HepG2 (cell line): Measurements from ENCODE around the gene TSSK3. TPM values are rescaled to one million over a fixed set of nuclear protein-coding genes. Genes with fewer than 3 reads are reported as not detected.

ENCODE experiments used
- ATF2 ChIP-seq: sonication (generic); formaldehyde crosslinking; IDR thresholded peaks from 2 replicates; pipeline ENCODE4 v1.4.0; 2020; ENCODE audit warnings: missing genetic modification reagents
- BRCA1 ChIP-seq: sonication (generic); formaldehyde crosslinking; IDR thresholded peaks from 2 replicates; pipeline ENCODE4 v1.4.0; 2020; ENCODE audit warnings: missing genetic modification reagents
- CBX5 ChIP-seq: sonication (generic); formaldehyde crosslinking; IDR thresholded peaks from 2 replicates; pipeline ENCODE4 v1.4.0; 2020; ENCODE audit warnings: missing genetic modification reagents, borderline replicate concordance
- CEBPG ChIP-seq: IDR thresholded peaks from 2 replicates; pipeline ENCODE4 v1.6.1; 2016
- ELF1 ChIP-seq: sonication (generic); formaldehyde crosslinking; IDR thresholded peaks from 2 replicates; pipeline ENCODE4 v1.4.0; 2020; ENCODE audit warnings: missing genetic modification reagents
- FOXJ3 ChIP-seq: sonication (generic); formaldehyde crosslinking; IDR thresholded peaks from 2 replicates; pipeline ENCODE4 v1.4.0; 2020; ENCODE audit warnings: missing genetic modification reagents, mild to moderate bottlenecking, borderline replicate concordance
- GATAD1 ChIP-seq: IDR thresholded peaks from 2 replicates; pipeline ENCODE4 v1.6.1; 2016; ENCODE audit warnings: missing genetic modification reagents, missing compliant biosample characterization
- KDM1A ChIP-seq: IDR thresholded peaks from 2 replicates; pipeline ENCODE4 v1.6.1; 2016; ENCODE audit warnings: missing compliant biosample characterization
- KDM2A ChIP-seq: sonication (generic); formaldehyde crosslinking; IDR thresholded peaks from 2 replicates; pipeline ENCODE4 v1.4.0; 2020; ENCODE audit warnings: low read depth, missing genetic modification reagents, borderline replicate concordance
- LRRFIP1 ChIP-seq: sonication (generic); formaldehyde crosslinking; conservative IDR thresholded peaks from 2 replicates; pipeline ENCODE4 v1.4.0; 2020; ENCODE audit warnings: missing genetic modification reagents
- PHF21A ChIP-seq: sonication (generic); formaldehyde crosslinking; IDR thresholded peaks from 2 replicates; pipeline ENCODE4 v1.5.0; 2020; ENCODE audit warnings: mild to moderate bottlenecking, missing genetic modification reagents
- RCOR2 ChIP-seq: IDR thresholded peaks from 2 replicates; pipeline ENCODE4 v1.6.1; 2016; ENCODE audit warnings: missing biosample characterization, missing genetic modification reagents
- RFX5 ChIP-seq: IDR thresholded peaks from 2 replicates; pipeline ENCODE4 v1.6.1; 2011; ENCODE audit warnings: low read depth, low read length, improper control_type of control experiment
- SALL1 ChIP-seq: sonication (generic); formaldehyde crosslinking; IDR thresholded peaks from 2 replicates; pipeline ENCODE4 v1.8.0; 2022; ENCODE audit warnings: mild to moderate bottlenecking, missing genetic modification reagents
- SP4 ChIP-seq: sonication (generic); formaldehyde crosslinking; IDR thresholded peaks from 2 replicates; pipeline ENCODE4 v1.8.1; 2023; ENCODE audit warnings: mild to moderate bottlenecking, missing genetic modification reagents
- SRY ChIP-seq: sonication (generic); formaldehyde crosslinking; IDR thresholded peaks from 2 replicates; pipeline ENCODE4 v1.8.0; 2022; ENCODE audit warnings: mild to moderate bottlenecking, missing genetic modification reagents
- TEAD3 ChIP-seq: optimal IDR thresholded peaks from 2 replicates; pipeline ENCODE3; 2016; ENCODE audit warnings: borderline replicate concordance
- ZBTB10 ChIP-seq: sonication (generic); formaldehyde crosslinking; IDR thresholded peaks from 2 replicates; pipeline ENCODE4 v1.4.0; 2020; ENCODE audit warnings: missing genetic modification reagents, borderline replicate concordance
- ZBTB38 ChIP-seq: sonication (generic); formaldehyde crosslinking; IDR thresholded peaks from 2 replicates; pipeline ENCODE4 v1.5.1; 2020; ENCODE audit warnings: mild to moderate bottlenecking, missing genetic modification reagents
- ZNF616 ChIP-seq: sonication (generic); formaldehyde crosslinking; IDR thresholded peaks from 2 replicates; pipeline ENCODE4 v1.5.0; 2020; ENCODE audit warnings: low read depth, mild to moderate bottlenecking, missing genetic modification reagents
- ZNF775 ChIP-seq: sonication (generic); formaldehyde crosslinking; IDR thresholded peaks from 2 replicates; pipeline ENCODE4 v1.4.0; 2020; ENCODE audit warnings: missing genetic modification reagents, mild to moderate bottlenecking, moderate library complexity, borderline replicate concordance
- ZNF781 ChIP-seq: sonication (generic); formaldehyde crosslinking; IDR thresholded peaks from 2 replicates; pipeline ENCODE4 v1.5.1; 2020; ENCODE audit warnings: borderline replicate concordance, mild to moderate bottlenecking, missing genetic modification reagents; ENCODE audit errors: not compliant biosample characterization
- ZNF879 ChIP-seq: sonication (generic); formaldehyde crosslinking; IDR thresholded peaks from 2 replicates; pipeline ENCODE4 v1.8.1; 2023; ENCODE audit warnings: missing genetic modification reagents
- polyA plus RNA-seq, 8 experiments: library from polyadenylated mRNA; depleted of rRNA in 3 of 8; stranded (reverse) in 7 of 8; unstranded in 1 of 8; fragments of >200 nt; fragmentation: Illumina TruSeq in 4 of 8; extraction: Trizol in 4 of 8; gene quantifications; 2 replicates each; pipeline versions ENCODE4 v1.2.1 to v1.2.3, GENCODE V29; 2011 to 2016; ENCODE audit warnings: low read depth in 4 of 8, missing spikeins in 1 of 8, mixed read lengths in 1 of 8; ENCODE audit not compliant: insufficient read depth in 1 of 8
- total RNA-seq, 5 experiments: library from RNA; depleted of rRNA; stranded (reverse); fragments of >200 nt; fragmentation: Illumina TruSeq; extraction: Trizol; gene quantifications; 2 replicates each; pipeline ENCODE4 v1.2.3, GENCODE V29; 2016; ENCODE audit warnings: low read depth in 1 of 5
- TF ChIP-seq, protein P1 (sequence below): sonication (generic); formaldehyde crosslinking; IDR thresholded peaks from 2 replicates; pipeline ENCODE4 v1.4.0; 2020; ENCODE audit warnings: low read depth, mild to moderate bottlenecking, missing genetic modification reagents

TSSK3 gene
- total and polyA plus RNA-seq, 2 of the 13 experiments (the other 11 are each of a cell fraction or from before 2014, with no cell fraction given) = 1.0 to 1.1 TPM

GRCh38 chr1:32350785-32351398 is 11.4 kb upstream of the TSSK3 start (continued):
- peak; percentile 63; the same call in 1 of the 2 replicates for TF ChIP-seq ZBTB10 (CRISPR knock-in tag)
- 0 out of 2 replicates have a peak, but pooled peaks have one; percentile 33 for TF ChIP-seq GATAD1 (CRISPR knock-in tag)
- TF ChIP-seq ELF1 (CRISPR knock-in tag) = no peak
- no peak; the same call in 1 of the 2 replicates for TF ChIP-seq BRCA1 (CRISPR knock-in tag)
- TF ChIP-seq RFX5 = no peak
- peak; percentile 36; the same call in 1 of the 2 replicates for TF ChIP-seq ZBTB38 (CRISPR knock-in tag)
- no peak; the same call in 1 of the 2 replicates for TF ChIP-seq ZNF616 (CRISPR knock-in tag)
- no peak for TF ChIP-seq SRY (CRISPR knock-in tag)
- peak; percentile 86 for TF ChIP-seq CBX5 (CRISPR knock-in tag)
- TF ChIP-seq SALL1 (CRISPR knock-in tag) = peak; percentile 61
- no peak for TF ChIP-seq ZNF879 (CRISPR knock-in tag)
- TF ChIP-seq TEAD3 (CRISPR knock-in tag) = peak; percentile 16
- no peak for TF ChIP-seq CEBPG
- peak; percentile 76; the same call in 1 of the 2 replicates for TF ChIP-seq KDM2A (CRISPR knock-in tag)
- peak; percentile 48; the same call in 1 of the 2 replicates for TF ChIP-seq KDM1A (CRISPR knock-in tag)
- TF ChIP-seq SP4 (CRISPR knock-in tag) = peak; percentile 91
- TF ChIP-seq PHF21A (CRISPR knock-in tag) = no peak
- TF ChIP-seq ATF2 (CRISPR knock-in tag) = peak; percentile 25; the same call in 1 of the 2 replicates
- no peak for TF ChIP-seq LRRFIP1 (CRISPR knock-in tag)
- peak; percentile 80; the same call in 1 of the 2 replicates for TF ChIP-seq ZNF775 (CRISPR knock-in tag)
- TF ChIP-seq FOXJ3 (CRISPR knock-in tag) = no peak
- TF ChIP-seq RCOR2 = no peak
- peak; percentile 71 for TF ChIP-seq ZNF781 (CRISPR knock-in tag)
- TF ChIP-seq, protein P1, sequence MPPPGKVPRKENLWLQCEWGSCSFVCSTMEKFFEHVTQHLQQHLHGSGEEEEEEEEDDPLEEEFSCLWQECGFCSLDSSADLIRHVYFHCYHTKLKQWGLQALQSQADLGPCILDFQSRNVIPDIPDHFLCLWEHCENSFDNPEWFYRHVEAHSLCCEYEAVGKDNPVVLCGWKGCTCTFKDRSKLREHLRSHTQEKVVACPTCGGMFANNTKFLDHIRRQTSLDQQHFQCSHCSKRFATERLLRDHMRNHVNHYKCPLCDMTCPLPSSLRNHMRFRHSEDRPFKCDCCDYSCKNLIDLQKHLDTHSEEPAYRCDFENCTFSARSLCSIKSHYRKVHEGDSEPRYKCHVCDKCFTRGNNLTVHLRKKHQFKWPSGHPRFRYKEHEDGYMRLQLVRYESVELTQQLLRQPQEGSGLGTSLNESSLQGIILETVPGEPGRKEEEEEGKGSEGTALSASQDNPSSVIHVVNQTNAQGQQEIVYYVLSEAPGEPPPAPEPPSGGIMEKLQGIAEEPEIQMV = no peak
